NCI-H146 treated with DMSO at 0.1 percent for 48 hours (cell line): ENCODE measurements around the gene UBXN1.
"Not testable (repeated sequence)": the region's sequence is repeated elsewhere in the genome, so short reads cannot be mapped to it uniquely, and the experiment has no call there.

Source experiments
- DNase-seq: peaks from one replicate; lab custom pipeline; 2025; ENCODE audit not compliant: unreplicated experiment; lab: John Stamatoyannopoulos, UW

UBXN1 gene

GRCh38 chr11:62708793-62709192 lies 29.9 kb upstream of the UBXN1 start:
- peak; percentile 77 for DNase-seq

- DNase-seq, result no peak
These were observed 29.5 kb upstream of the UBXN1 start for GRCh38 chr11:62708392-62708791.

- no peak for DNase-seq
These were observed 28.5 kb upstream of the UBXN1 start, which contains the start of the genes BSCL2 and GNG3 for GRCh38 chr11:62707277-62707861. BSCL2 (minus strand) TSS chr11:62707424; CDS start chr11:62707195, 229 bp downstream. GNG3 (plus strand) TSS chr11:62707676; CDS start chr11:62708296, 620 bp downstream.

GRCh38 chr11:62706850-62707247 lies 28.0 kb upstream of the UBXN1 start:
- DNase-seq, result no peak

GRCh38 chr11:62705880-62706849 lies 27.3 kb upstream of the UBXN1 start:
- peak; percentile 89 for DNase-seq

- peak; percentile 37 for DNase-seq
These were observed 26.5 kb upstream of the UBXN1 start for GRCh38 chr11:62705413-62705812.

GRCh38 chr11:62703921-62704320 lies 25.0 kb upstream of the UBXN1 start:
- not testable (repeated sequence) for DNase-seq

- DNase-seq, result no peak
These were observed 23.4 kb upstream of the UBXN1 start for GRCh38 chr11:62702246-62702645.

- DNase-seq, result peak; percentile 25
These were observed 15.7 kb upstream of the UBXN1 start for GRCh38 chr11:62694455-62695167.

- not testable (repeated sequence) for DNase-seq
These were observed 14.8 kb upstream of the UBXN1 start for GRCh38 chr11:62693624-62694023.

- DNase-seq, result no peak
These were observed 10.7 kb upstream of the UBXN1 start, which contains the start of gene LRRN4CL for GRCh38 chr11:62689421-62690183. LRRN4CL (minus strand) TSS chr11:62689530; CDS start chr11:62688508, 1,022 bp downstream.

GRCh38 chr11:62688491-62688890 lies 9.6 kb upstream of the UBXN1 start:
- no peak for DNase-seq

- no peak for DNase-seq
These were observed 8.9 kb upstream of the UBXN1 start for GRCh38 chr11:62687508-62688396.

GRCh38 chr11:62682518-62682917 lies 3.6 kb upstream of the UBXN1 start:
- no peak for DNase-seq

- DNase-seq, result peak; percentile 37
These were observed 2.0 kb upstream of the UBXN1 start for GRCh38 chr11:62680825-62681240.

- DNase-seq, result no peak
These were observed 472 bp downstream of the UBXN1 start for GRCh38 chr11:62678433-62678769.

- no peak for DNase-seq
These were observed 1.2 kb downstream of the UBXN1 start for GRCh38 chr11:62677714-62678113.

GRCh38 chr11:62677156-62677555 lies 1.7 kb downstream of the UBXN1 start:
- DNase-seq, result no peak

GRCh38 chr11:62676698-62677097 lies 2.2 kb downstream of the UBXN1 start:
- DNase-seq, result no peak

- not testable (repeated sequence) for DNase-seq
These were observed 3.5 kb downstream of the UBXN1 start for GRCh38 chr11:62675415-62675814.
